ENCODE results near the gene GDA.
"Not testable (repeated sequence)": the region's sequence is repeated elsewhere in the genome, so short reads cannot be mapped to it uniquely, and the experiment has no call there.

The GDA gene

GRCh38 chr9:72289401-72289800 lies 140.2 kb downstream of the GDA start:
- DNase-seq (ENCODE audit: low read depth), result no peak
- no peak overlapping the region for H3K4me3 ChIP-seq (ENCODE audit: low read depth, low read length)
- no peak for TF ChIP-seq CTCF (conservative IDR thresholded peaks at IDR 0.05; ENCODE audit: low read depth, low read length)

- DNase-seq (ENCODE audit: low read depth), result no peak
- no peak overlapping the region for H3K4me3 ChIP-seq (ENCODE audit: low read depth, low read length)
- no peak for TF ChIP-seq CTCF (conservative IDR thresholded peaks at IDR 0.05; ENCODE audit: low read depth, low read length)
Observed at GRCh38 chr9:72290311-72290710, 141.1 kb downstream of the GDA start.

- H3K4me3 ChIP-seq (ENCODE audit: low read depth, low read length); DNase-seq (ENCODE audit: low read depth): not testable (repeated sequence)
Observed at GRCh38 chr9:72291576-72291975, 142.3 kb downstream of the GDA start.

GRCh38 chr9:72292256-72292682 lies 143.0 kb downstream of the GDA start:
- H3K4me3 ChIP-seq (ENCODE audit: low read depth, low read length), result no peak overlapping the region
- peak; percentile 48 for TF ChIP-seq CTCF (conservative IDR thresholded peaks at IDR 0.05; ENCODE audit: low read depth, low read length)
- DNase-seq (ENCODE audit: low read depth), result peak; percentile 77

GRCh38 chr9:72292874-72293607 lies 143.8 kb downstream of the GDA start:
- H3K4me3 ChIP-seq (ENCODE audit: low read depth, low read length), result no peak overlapping the region
- no peak for TF ChIP-seq CTCF (conservative IDR thresholded peaks at IDR 0.05; ENCODE audit: low read depth, low read length)
- peak; percentile 99 for DNase-seq (ENCODE audit: low read depth)

- no peak overlapping the region for H3K4me3 ChIP-seq (ENCODE audit: low read depth, low read length)
- no peak for DNase-seq (ENCODE audit: low read depth)
- no peak for TF ChIP-seq CTCF (conservative IDR thresholded peaks at IDR 0.05; ENCODE audit: low read depth, low read length)
Observed at GRCh38 chr9:72294936-72295335, 145.7 kb downstream of the GDA start.

GRCh38 chr9:72297516-72297915 lies 148.3 kb downstream of the GDA start:
- no peak for DNase-seq (ENCODE audit: low read depth)
- no peak for TF ChIP-seq CTCF (conservative IDR thresholded peaks at IDR 0.05; ENCODE audit: low read depth, low read length)

More at GRCh38 chr9:72297516-72297915, 148.3 kb downstream of the GDA start:
- no peak overlapping the region for H3K4me3 ChIP-seq (ENCODE audit: low read depth, low read length)
